Measurements from ENCODE around the gene OCIAD1. TPM values are rescaled to one million over a fixed set of nuclear protein-coding genes. Genes with fewer than 3 reads are reported as not detected.
A peak's percentile ranks its signal among the peaks of the same experiment; 100 is the strongest.
"Not testable (repeated sequence)": the region's sequence is repeated elsewhere in the genome, so short reads cannot be mapped to it uniquely, and the experiment has no call there.

The OCIAD1 gene
- total RNA-seq, 2 experiments from 2014 or later = 76.1 to 136 TPM

GRCh38 chr4:48841045-48841827 lies 10.3 kb downstream of the OCIAD1 start:
- Histone ChIP-seq H3K36me3 (ENCODE audit: insufficient read depth, low read length) (peaks cover 97% of the 10 kb centered on the region), H3K9me3 (ENCODE audit: low read length) (no peaks in the 10 kb centered on the region), H3K4me2 (ENCODE audit: low read length) (no peak overlapping the region), H3K9me2 (ENCODE audit: insufficient read depth, low read length) (no peaks in the 10 kb centered on the region), H2AFZ (ENCODE audit: low read length) (no peak overlapping the region), H3K4me3 (ENCODE audit: low read depth, low read length, poor library complexity, severe bottlenecking) (no peak overlapping the region), H3K27ac (ENCODE audit: low read depth, low read length, poor library complexity, severe bottlenecking) (no peak overlapping the region), H4K20me1 (ENCODE audit: insufficient read depth, low read length) (no peaks in the 10 kb centered on the region), H3K4me1 (ENCODE audit: insufficient read depth, low read length, poor library complexity, severe bottlenecking) (no peaks in the 10 kb centered on the region), H3K79me2 (ENCODE audit: insufficient read depth, low read depth, low read length) (peaks cover 47% of the 10 kb centered on the region; the same call in 1 of the 2 replicates)
- no peak for TF ChIP-seq EZH2phosphoT487 (IDR thresholded peaks at IDR 0.05; ENCODE audit: borderline replicate concordance, low read depth, low read length)
- TF ChIP-seq, protein P1, sequence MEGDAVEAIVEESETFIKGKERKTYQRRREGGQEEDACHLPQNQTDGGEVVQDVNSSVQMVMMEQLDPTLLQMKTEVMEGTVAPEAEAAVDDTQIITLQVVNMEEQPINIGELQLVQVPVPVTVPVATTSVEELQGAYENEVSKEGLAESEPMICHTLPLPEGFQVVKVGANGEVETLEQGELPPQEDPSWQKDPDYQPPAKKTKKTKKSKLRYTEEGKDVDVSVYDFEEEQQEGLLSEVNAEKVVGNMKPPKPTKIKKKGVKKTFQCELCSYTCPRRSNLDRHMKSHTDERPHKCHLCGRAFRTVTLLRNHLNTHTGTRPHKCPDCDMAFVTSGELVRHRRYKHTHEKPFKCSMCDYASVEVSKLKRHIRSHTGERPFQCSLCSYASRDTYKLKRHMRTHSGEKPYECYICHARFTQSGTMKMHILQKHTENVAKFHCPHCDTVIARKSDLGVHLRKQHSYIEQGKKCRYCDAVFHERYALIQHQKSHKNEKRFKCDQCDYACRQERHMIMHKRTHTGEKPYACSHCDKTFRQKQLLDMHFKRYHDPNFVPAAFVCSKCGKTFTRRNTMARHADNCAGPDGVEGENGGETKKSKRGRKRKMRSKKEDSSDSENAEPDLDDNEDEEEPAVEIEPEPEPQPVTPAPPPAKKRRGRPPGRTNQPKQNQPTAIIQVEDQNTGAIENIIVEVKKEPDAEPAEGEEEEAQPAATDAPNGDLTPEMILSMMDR (conservative IDR thresholded peaks at IDR 0.05; ENCODE audit: low read length) = no peak
- BruUV-seq (replicated peaks) = no TSS peak
- intact Hi-C loops (cut with micrococcal nuclease; ENCODE audit: unreplicated experiment) = no loop called here
- POLR2A ChIA-PET = interaction anchor here (0.6 to 1.9 kb wide), 4 partner anchors 12 to 151 kb away, joined by 3 to 6 read pairs (median 4); no protein-coding TSS in a partner anchor
- CTCF ChIA-PET (ENCODE audit: unreplicated experiment) = no interaction called here
- DNase-seq (ENCODE audit: low spot score) = no peak

DNA sequence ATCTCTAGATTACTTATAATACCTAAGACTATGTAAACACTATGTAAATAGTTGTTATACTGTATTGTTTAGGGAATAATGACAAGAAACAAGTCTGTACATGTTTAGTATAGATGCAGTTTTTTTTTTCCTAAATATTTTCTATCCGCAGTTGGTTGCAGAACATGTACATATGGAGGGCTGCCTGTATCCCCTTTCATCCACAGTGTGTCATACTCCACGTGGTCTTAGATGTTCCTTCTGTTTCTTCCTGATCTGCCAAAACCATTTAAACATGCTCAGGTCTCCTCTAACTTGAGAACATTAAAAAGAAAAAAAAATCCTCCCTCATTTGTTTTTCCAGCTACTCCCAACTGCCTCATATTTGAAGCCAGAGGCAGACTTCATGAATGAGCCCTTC lies 14.0 kb downstream of the OCIAD1 start:
- ChIA-PET POLR2A (interaction anchor here (0.6 kb wide), 1 partner anchor 10 kb away, joined by 4 read pairs; no protein-coding TSS in a partner anchor), CTCF (ENCODE audit: unreplicated experiment) (no interaction called here)
- Histone ChIP-seq H3K9me3 (ENCODE audit: low read length) (peaks cover 5% of the 10 kb centered on the region; the same call in 1 of the 2 replicates), H3K79me2 (ENCODE audit: insufficient read depth, low read depth, low read length) (peaks cover 55% of the 10 kb centered on the region), H2AFZ (ENCODE audit: low read length) (no peak overlapping the region), H3K27ac (ENCODE audit: low read depth, low read length, poor library complexity, severe bottlenecking) (no peak overlapping the region), H3K4me2 (ENCODE audit: low read length) (no peak overlapping the region), H3K36me3 (ENCODE audit: insufficient read depth, low read length) (peaks cover 93% of the 10 kb centered on the region), H3K4me1 (ENCODE audit: insufficient read depth, low read length, poor library complexity, severe bottlenecking) (no peaks in the 10 kb centered on the region), H3K9me2 (ENCODE audit: insufficient read depth, low read length) (no peaks in the 10 kb centered on the region), H3K4me3 (ENCODE audit: low read depth, low read length, poor library complexity, severe bottlenecking) (no peak overlapping the region), H4K20me1 (ENCODE audit: insufficient read depth, low read length) (no peaks in the 10 kb centered on the region)
- no TSS peak for BruUV-seq (replicated peaks)
- no peak for TF ChIP-seq EZH2phosphoT487 (IDR thresholded peaks at IDR 0.05; ENCODE audit: borderline replicate concordance, low read depth, low read length)
- TF ChIP-seq, protein P1 (conservative IDR thresholded peaks at IDR 0.05; ENCODE audit: low read length) = no peak
- no peak for DNase-seq (ENCODE audit: low spot score)
- intact Hi-C loops (cut with micrococcal nuclease; ENCODE audit: unreplicated experiment) = no loop called here

DNA sequence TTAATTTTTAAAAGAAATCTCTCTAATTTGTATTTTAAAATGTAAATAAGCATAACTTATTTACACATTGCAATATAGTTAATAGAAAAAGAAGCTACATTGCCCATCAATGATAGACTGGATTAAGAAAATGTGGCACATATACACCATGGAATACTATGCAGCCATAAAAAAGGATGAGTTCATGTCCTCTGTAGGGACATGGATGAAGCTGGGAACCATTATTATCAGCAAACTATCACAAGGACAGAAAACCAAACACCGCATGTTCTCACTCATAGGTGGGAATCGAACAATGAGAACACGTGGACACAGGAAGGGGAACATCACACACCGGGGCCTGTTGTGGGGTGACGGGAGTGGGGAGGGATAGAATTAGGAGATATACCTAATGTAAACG lies 17.9 kb downstream of the OCIAD1 start:
- H4K20me1 ChIP-seq (ENCODE audit: insufficient read depth, low read length); H3K4me2 ChIP-seq (ENCODE audit: low read length); H3K4me3 ChIP-seq (ENCODE audit: low read depth, low read length, poor library complexity, severe bottlenecking); H3K9me3 ChIP-seq (ENCODE audit: low read length); CTCF ChIA-PET (ENCODE audit: unreplicated experiment); DNase-seq (ENCODE audit: low spot score); intact Hi-C loops (cut with micrococcal nuclease; ENCODE audit: unreplicated experiment); H3K4me1 ChIP-seq (ENCODE audit: insufficient read depth, low read length, poor library complexity, severe bottlenecking); H3K9me2 ChIP-seq (ENCODE audit: insufficient read depth, low read length); H2AFZ ChIP-seq (ENCODE audit: low read length); H3K27ac ChIP-seq (ENCODE audit: low read depth, low read length, poor library complexity, severe bottlenecking): not testable (repeated sequence)
- peaks cover 33% of the 10 kb centered on the region for H3K79me2 ChIP-seq (ENCODE audit: insufficient read depth, low read depth, low read length)
- POLR2A ChIA-PET = interaction anchor here (0.6 to 2.5 kb wide), 6 partner anchors 9 to 68 kb away, joined by 3 to 11 read pairs (median 5); no protein-coding TSS in a partner anchor
- BruUV-seq (replicated peaks) = TSS peak; percentile 12
- peaks cover 90% of the 10 kb centered on the region for H3K36me3 ChIP-seq (ENCODE audit: insufficient read depth, low read length)
